ENCODE results near the gene RAB6B.

DNA sequence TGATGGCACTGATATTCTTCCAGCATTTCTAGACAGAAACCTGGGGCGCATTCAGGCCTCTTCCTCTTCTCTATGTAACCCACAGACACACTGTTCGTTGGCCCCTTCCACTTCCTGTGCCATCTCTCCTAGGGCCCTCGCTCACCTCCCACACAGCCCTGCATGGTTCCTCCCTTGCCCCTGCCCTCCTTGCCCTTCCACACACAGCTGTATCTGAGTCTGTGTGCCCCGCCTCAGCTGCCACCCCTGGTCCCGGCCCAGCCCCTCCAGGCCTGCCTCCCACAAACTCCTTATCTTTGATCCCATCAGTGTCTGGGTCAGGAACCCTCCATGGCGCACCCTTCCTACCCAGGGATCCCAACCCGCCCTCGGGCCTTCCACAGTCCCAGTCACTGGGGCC is 37.9 kb downstream of the RAB6B start:
- TF ChIP-seq POLR2A (IDR thresholded peaks at IDR 0.05) = no peak
- TF ChIP-seq, protein P1, sequence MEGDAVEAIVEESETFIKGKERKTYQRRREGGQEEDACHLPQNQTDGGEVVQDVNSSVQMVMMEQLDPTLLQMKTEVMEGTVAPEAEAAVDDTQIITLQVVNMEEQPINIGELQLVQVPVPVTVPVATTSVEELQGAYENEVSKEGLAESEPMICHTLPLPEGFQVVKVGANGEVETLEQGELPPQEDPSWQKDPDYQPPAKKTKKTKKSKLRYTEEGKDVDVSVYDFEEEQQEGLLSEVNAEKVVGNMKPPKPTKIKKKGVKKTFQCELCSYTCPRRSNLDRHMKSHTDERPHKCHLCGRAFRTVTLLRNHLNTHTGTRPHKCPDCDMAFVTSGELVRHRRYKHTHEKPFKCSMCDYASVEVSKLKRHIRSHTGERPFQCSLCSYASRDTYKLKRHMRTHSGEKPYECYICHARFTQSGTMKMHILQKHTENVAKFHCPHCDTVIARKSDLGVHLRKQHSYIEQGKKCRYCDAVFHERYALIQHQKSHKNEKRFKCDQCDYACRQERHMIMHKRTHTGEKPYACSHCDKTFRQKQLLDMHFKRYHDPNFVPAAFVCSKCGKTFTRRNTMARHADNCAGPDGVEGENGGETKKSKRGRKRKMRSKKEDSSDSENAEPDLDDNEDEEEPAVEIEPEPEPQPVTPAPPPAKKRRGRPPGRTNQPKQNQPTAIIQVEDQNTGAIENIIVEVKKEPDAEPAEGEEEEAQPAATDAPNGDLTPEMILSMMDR (IDR thresholded peaks at IDR 0.05) = no peak
